ENCODE measurements around the gene IGSF21. TPM values are rescaled to one million over a fixed set of nuclear protein-coding genes. Genes with fewer than 3 reads are reported as not detected.

IGSF21 gene
- total RNA-seq, 4 donors from 2014 or later = 4.7 to 10.2 (median 5.9) TPM

- Histone ChIP-seq H3K4me1 (peaks cover 0 to 12% (median 0%) of the 10 kb centered on the region in 4 donors), H3K27me3 (peaks cover 0 to 6% of the 10 kb centered on the region in 2 donors), H3K9me3 (no peaks in the 10 kb centered on the region), H3K36me3 (no peaks in the 10 kb centered on the region), H3K27ac (no peak overlapping the region), H3K4me3 (no peak overlapping the region)
- 80 to 86% methylated on average over 5 to 9 of the region's 9 CpGs for WGBS, 2 donors
- TF ChIP-seq POLR2A (IDR thresholded peaks at IDR 0.05) (no peak), CTCF (IDR thresholded peaks at IDR 0.05) (no peak)
- no peak for DNase-seq (ENCODE audit: low spot score in 2 of 2)
Observed at GRCh38 chr1:18329469-18330253, 222.1 kb downstream of the IGSF21 start.

- WGBS, 2 donors = 34 to 39% methylated on average over 6 of the region's 6 CpGs
- TF ChIP-seq POLR2A (IDR thresholded peaks at IDR 0.05) (no peak), CTCF (IDR thresholded peaks at IDR 0.05) (no peak), EP300 (IDR thresholded peaks at IDR 0.05) (no peak)
- Histone ChIP-seq H3K4me1 (no peaks in the 10 kb centered on the region), H3K27ac (no peak overlapping the region), H3K4me3 (no peak overlapping the region), H3K36me3 (no peaks in the 10 kb centered on the region), H3K27me3 (peaks cover 0 to 6% of the 10 kb centered on the region in 2 donors), H3K9me3 (no peaks in the 10 kb centered on the region)
- DNase-seq (ENCODE audit: low spot score in 2 of 2) = no peak
Observed at GRCh38 chr1:18332576-18332975, 225.0 kb downstream of the IGSF21 start.

GRCh38 chr1:18333220-18333619 is 225.6 kb downstream of the IGSF21 start:
- 77 to 95% methylated on average over 2 to 3 of the region's 3 CpGs for WGBS, 2 donors
- no peak for DNase-seq (ENCODE audit: low spot score in 2 of 2)
- Histone ChIP-seq H3K4me1 (no peaks in the 10 kb centered on the region), H3K4me3 (no peak overlapping the region), H3K27ac (no peak overlapping the region), H3K9me3 (no peaks in the 10 kb centered on the region), H3K36me3 (no peaks in the 10 kb centered on the region), H3K27me3 (peaks cover 0 to 6% of the 10 kb centered on the region in 2 donors)
- no peak for TF ChIP-seq POLR2A (IDR thresholded peaks at IDR 0.05)
- TF ChIP-seq CTCF (IDR thresholded peaks at IDR 0.05) = no peak
- TF ChIP-seq EP300 (IDR thresholded peaks at IDR 0.05) = no peak

GRCh38 chr1:18336801-18337200 is 229.2 kb downstream of the IGSF21 start:
- 80 to 87% methylated on average over 4 of the region's 4 CpGs for WGBS, 2 donors

More at GRCh38 chr1:18336801-18337200, 229.2 kb downstream of the IGSF21 start:
- Histone ChIP-seq H3K27me3 (peaks cover 0 to 6% of the 10 kb centered on the region in 2 donors), H3K36me3 (no peaks in the 10 kb centered on the region), H3K4me3 (no peak overlapping the region), H3K4me1 (no peaks in the 10 kb centered on the region), H3K27ac (no peak overlapping the region), H3K9me3 (no peaks in the 10 kb centered on the region)
- no peak for DNase-seq (ENCODE audit: low spot score in 2 of 2)
- TF ChIP-seq POLR2A (IDR thresholded peaks at IDR 0.05) (no peak), EP300 (IDR thresholded peaks at IDR 0.05) (no peak), CTCF (IDR thresholded peaks at IDR 0.05) (no peak)

Measured in tibial nerve (tissue), 4 donors.